HG02588 (cell line): ENCODE data around the gene NNAT.

ENCODE experiments used
- ATAC-seq: cut with Tn5 transposase; IDR thresholded peaks from one replicate; pipeline ENCODE4 v1.9.1; 2021; ENCODE audit warnings: mild to moderate bottlenecking, moderate library complexity; ENCODE audit not compliant: unreplicated experiment

Gene NNAT

GRCh38 chr20:37564388-37565133 lies 43.5 kb downstream of the NNAT start:
- no peak for ATAC-seq

- no peak for ATAC-seq
Measured at GRCh38 chr20:37565134-37565811, 44.2 kb downstream of the NNAT start.

- no peak for ATAC-seq
Measured at GRCh38 chr20:37566590-37567330, 45.7 kb downstream of the NNAT start.

- ATAC-seq, result no peak
Measured at GRCh38 chr20:37567331-37567665, 46.2 kb downstream of the NNAT start.

GRCh38 chr20:37567671-37568588 lies 46.9 kb downstream of the NNAT start:
- ATAC-seq, result no peak

- no peak for ATAC-seq
Measured at GRCh38 chr20:37570419-37570818, 49.4 kb downstream of the NNAT start.

GRCh38 chr20:37571033-37571432 lies 50.0 kb downstream of the NNAT start:
- no peak for ATAC-seq
